Kidney (tissue), 14 donors: ENCODE results near the gene MYBBP1A. TPM values are rescaled to one million over a fixed set of nuclear protein-coding genes. Genes with fewer than 3 reads are reported as not detected.

Source experiments
- DNase-seq, 5 donors: peaks; one replicate each; pipeline ENCODE4 v3.0.0-alpha.2; 2013 to 2020
- FAIRE-seq: peaks from 2 replicates; lab custom pipeline; 2012; peaks lifted over from hg19 to GRCh38; lab: Jason Lieb, UNC
- H3K27ac ChIP-seq, 2 donors: one replicate each; pipeline ENCODE4 v1.7.0; 2013; ENCODE audit warnings: low read depth in 2 of 2, low read length in 2 of 2, inconsistent platforms in 1 of 2
- H3K27me3 ChIP-seq: one replicate; pipeline ENCODE4 v1.7.1; 2013; ENCODE audit warnings: low read length, inconsistent platforms; ENCODE audit not compliant: control insufficient read depth, insufficient read depth
- H3K36me3 ChIP-seq, 3 donors: one replicate each; pipeline versions ENCODE4 v1.7.0 to v1.7.1; 2013; ENCODE audit warnings: low read length in 3 of 3, control low read depth in 1 of 3, inconsistent platforms in 1 of 3; ENCODE audit not compliant: insufficient read depth in 3 of 3, control insufficient read depth in 2 of 3
- H3K4me1 ChIP-seq, 3 donors: one replicate each; pipeline versions ENCODE4 v1.7.0 to v1.7.1; 2013; ENCODE audit warnings: low read length in 3 of 3, inconsistent platforms in 1 of 3, low read depth in 1 of 3; ENCODE audit not compliant: control insufficient read depth in 2 of 3, insufficient read depth in 2 of 3
- H3K4me3 ChIP-seq, 3 donors: one replicate each; pipeline versions ENCODE4 v1.7.0 to v1.8.1; 2013; ENCODE audit warnings: low read length in 3 of 3, control low read depth in 1 of 3, inconsistent platforms in 1 of 3
- H3K9ac ChIP-seq, 3 donors: one replicate each; pipeline versions ENCODE4 v1.7.0 to v1.7.1; 2013; ENCODE audit warnings: low read length in 3 of 3, control low read depth in 1 of 3, inconsistent platforms in 1 of 3
- H3K9me3 ChIP-seq, 3 donors: one replicate each; pipeline versions ENCODE4 v1.7.0 to v1.7.1; 2013; ENCODE audit warnings: low read length in 3 of 3, control low read depth in 1 of 3, inconsistent platforms in 1 of 3; ENCODE audit not compliant: control insufficient read depth in 2 of 3, insufficient read depth in 1 of 3
- CTCF ChIP-seq: IDR thresholded peaks from 3 replicates; pipeline ENCODE4 v1.5.1; 2012; ENCODE audit warnings: mild to moderate bottlenecking, moderate library complexity, borderline replicate concordance; ENCODE audit not compliant: insufficient read depth; ENCODE audit errors: extremely low read depth
- intact Hi-C: fragments of 100-400 bp; cut with DNase I; formaldehyde crosslinking; loops from one replicate; pipeline ENCODE4 v1.11.1; 2022
- polyA plus RNA-seq: library from polyadenylated mRNA; stranded (reverse); fragments of 350-450 nt; fragmentation: Illumina TruSeq; extraction: RNeasy Lipid Tissue Mini Kit (QIAGEN cat#74804); gene quantifications from one replicate; pipeline ENCODE4 v1.2.3, GENCODE V29; 2014; ENCODE audit warnings: low read depth, low replicate concordance; ENCODE audit not compliant: insufficient read depth
- total RNA-seq: library from RNA; stranded (reverse); fragmentation: NEBNext Ultra II Directional; extraction: Animal tissue kit (Norgen Biotek cat#: 25700); gene quantifications from one replicate; pipeline ENCODE4 v1.2.1, GENCODE V29; 2021
- donor health status: control.
- donor health status: control.
- donor health status: control.
- donor health status: control.
- donor health status: control.
- donor health status: DM: yes; HTN: yes; CAD: no.
- donor health status: Normal renal cell carcinoma (clear cell type).

MYBBP1A gene
- total and polyA plus RNA-seq, 2 donors from 2014 or later = 11.9 to 51.6 TPM

- no peak overlapping the region for H3K27ac ChIP-seq
- no peak overlapping the region for H3K4me3 ChIP-seq
- H3K4me1 ChIP-seq = peaks cover 0 to 10% (median 0%) of the 10 kb centered on the region in 3 donors
- DNase-seq = no peak
- no peak overlapping the region for H3K9ac ChIP-seq
- H3K9me3 ChIP-seq = no peaks in the 10 kb centered on the region
- TF ChIP-seq CTCF = no peak
- H3K27me3 ChIP-seq = no peaks in the 10 kb centered on the region
- peaks cover 0 to 18% (median 2%) of the 10 kb centered on the region in 3 donors for H3K36me3 ChIP-seq
- intact Hi-C loops = no loop called here
- FAIRE-seq = no peak
Observed at GRCh38 chr17:4527566-4528125, 27.5 kb downstream of the MYBBP1A start.

GRCh38 chr17:4527134-4527533 is 28.1 kb downstream of the MYBBP1A start:
- no peak overlapping the region for H3K4me3 ChIP-seq
- no peaks in the 10 kb centered on the region for H3K27me3 ChIP-seq
- FAIRE-seq = no peak
- no peak overlapping the region for H3K9ac ChIP-seq
- intact Hi-C loops = no loop called here
- H3K9me3 ChIP-seq = no peaks in the 10 kb centered on the region
- no peak for TF ChIP-seq CTCF
- H3K36me3 ChIP-seq = peaks cover 0 to 14% (median 2%) of the 10 kb centered on the region in 3 donors
- no peak overlapping the region for H3K27ac ChIP-seq
- DNase-seq = no peak
- H3K4me1 ChIP-seq = peaks cover 0 to 14% (median 5%) of the 10 kb centered on the region in 3 donors

GRCh38 chr17:4525691-4526397 is 29.3 kb downstream of the MYBBP1A start:
- peaks cover 0 to 15% (median 13%) of the 10 kb centered on the region in 3 donors for H3K4me1 ChIP-seq

More at GRCh38 chr17:4525691-4526397, 29.3 kb downstream of the MYBBP1A start:
- TF ChIP-seq CTCF = no peak
- DNase-seq (no peak), FAIRE-seq (no peak)
- intact Hi-C loops = no loop called here
- H3K27me3 ChIP-seq = no peaks in the 10 kb centered on the region
- H3K9me3 ChIP-seq = no peaks in the 10 kb centered on the region
- H3K27ac ChIP-seq = no peak overlapping the region
- H3K9ac ChIP-seq = no peak overlapping the region
- H3K36me3 ChIP-seq = peaks cover 0 to 13% (median 0%) of the 10 kb centered on the region in 3 donors
- no peak overlapping the region for H3K4me3 ChIP-seq
